Stimulated activated CD4-positive, alpha-beta T cell treated with anti-CD3 and anti-CD28 coated beads, Interleukin-4, amount 100 ng/mL, for 1 hour (primary cell): ENCODE results near the gene FN1.

Experiments
- DNase-seq: peaks from one replicate; pipeline ENCODE4 v3.0.0-alpha.2; 2020

FN1 gene

DNA sequence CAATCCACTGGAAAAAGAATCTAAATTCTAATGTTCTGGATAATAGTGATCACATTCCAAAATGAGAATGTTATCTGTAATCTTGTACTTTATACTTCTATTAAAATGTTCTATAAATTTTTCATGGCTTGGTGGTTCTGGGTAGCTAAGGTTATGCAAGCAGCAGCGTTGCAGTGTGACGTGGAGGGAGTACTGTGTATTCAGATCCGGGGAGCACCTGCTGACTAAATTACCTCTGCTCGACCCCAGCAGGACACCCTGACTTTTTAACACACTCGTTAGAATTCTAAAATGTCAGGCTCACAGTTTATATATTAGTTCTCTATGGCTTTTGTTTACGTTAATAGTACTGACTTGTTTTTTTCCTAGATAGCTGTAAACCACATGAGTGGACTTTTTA, 111.1 kb downstream of the FN1 start:
- DNase-seq, result no peak

DNA sequence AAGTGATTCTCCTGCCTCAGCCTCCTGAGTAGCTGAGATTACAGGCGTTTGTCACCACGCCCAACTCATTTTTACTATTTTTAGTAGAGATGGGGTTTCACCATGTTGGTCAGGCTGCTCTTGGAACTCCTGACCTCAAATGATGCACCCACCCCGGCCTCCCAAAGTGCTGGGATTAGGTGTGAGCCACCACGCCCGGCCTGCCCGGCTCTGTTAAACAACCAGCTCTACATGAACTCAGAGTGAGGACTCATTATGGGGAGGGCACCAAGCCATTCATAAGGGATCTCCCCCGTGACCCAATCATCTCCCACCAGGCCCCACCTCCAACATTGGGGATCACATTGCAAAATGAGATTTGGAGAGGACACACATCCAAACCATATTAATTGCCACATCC, 115.2 kb downstream of the FN1 start:
- no peak for DNase-seq

- DNase-seq, result no peak
These were observed 115.8 kb downstream of the FN1 start for GRCh38 chr2:215320102-215320501.

GRCh38 chr2:215319500-215319899, 116.4 kb downstream of the FN1 start:
- no peak for DNase-seq

DNA sequence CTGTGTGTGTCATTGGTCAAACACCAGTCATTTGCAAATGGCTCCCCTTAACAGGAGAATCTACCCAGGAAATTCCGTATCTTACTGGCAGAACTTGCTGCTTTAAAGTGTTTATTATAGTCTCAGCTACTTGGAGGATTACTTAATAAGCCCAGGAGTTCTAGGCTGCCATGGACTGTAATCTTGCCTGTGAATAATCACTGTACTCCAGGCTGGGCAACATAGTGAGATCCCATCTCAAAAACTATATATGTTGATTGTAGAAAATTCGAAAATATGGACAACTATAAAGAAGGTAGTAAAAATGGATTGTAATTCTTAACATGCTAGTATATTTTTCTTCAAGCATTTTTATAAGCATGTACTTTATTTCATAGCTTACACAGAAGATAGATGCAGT, 119.5 kb downstream of the FN1 start:
- DNase-seq, result no peak

DNA sequence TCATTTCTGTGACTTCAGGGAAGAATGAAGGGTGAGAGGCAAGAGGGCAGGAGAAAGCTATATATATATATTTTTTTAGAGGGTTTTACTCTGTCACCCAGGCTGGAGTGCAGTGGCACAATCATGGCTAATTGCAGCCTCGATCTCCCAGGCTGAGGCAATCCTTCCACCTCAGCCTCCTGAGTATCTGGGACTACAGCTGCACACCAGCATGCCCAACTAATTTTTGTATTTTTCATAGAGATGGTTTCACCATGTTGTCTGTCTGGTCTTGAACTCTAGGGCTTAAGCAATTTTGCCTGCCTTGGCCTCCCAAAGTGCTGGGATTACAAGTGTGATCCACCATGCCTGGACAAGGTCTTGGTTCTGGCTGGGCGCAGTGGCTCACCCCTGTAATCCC, 120.6 kb downstream of the FN1 start:
- no peak for DNase-seq

DNA sequence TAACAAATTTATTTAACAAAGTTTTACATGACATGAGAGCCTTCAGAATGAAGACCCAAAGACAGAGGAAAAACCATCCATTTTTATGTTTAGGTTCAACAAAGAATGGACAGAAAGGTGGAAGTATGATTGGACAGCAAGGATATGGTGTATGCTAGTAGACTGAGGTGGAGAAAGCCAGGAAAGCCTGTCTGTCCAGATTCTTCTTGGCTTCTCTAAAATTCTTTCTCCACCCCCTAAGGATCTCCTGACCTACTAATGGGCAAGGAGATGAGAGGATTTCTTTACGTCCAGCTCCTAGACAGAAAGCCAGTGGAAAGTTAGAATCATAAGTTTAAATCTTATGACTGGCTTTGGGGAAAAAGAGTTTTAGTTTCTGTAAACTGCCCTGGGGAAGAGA, 121.0 kb downstream of the FN1 start:
- DNase-seq, result no peak

GRCh38 chr2:215313255-215313613, 122.6 kb downstream of the FN1 start:
- DNase-seq, result no peak

- DNase-seq, result peak; percentile 91
These were observed 124.1 kb downstream of the FN1 start, which contains the start of gene ATIC for GRCh38 chr2:215311625-215312396. Gene ATIC, plus strand, starts transcription at chr2:215312059. Its CDS starts 84 bp downstream, at chr2:215312143.

- peak; percentile 10 for DNase-seq
These were observed 124.6 kb downstream of the FN1 start for GRCh38 chr2:215311259-215311624.
